IPS-20b (cell line): ENCODE data around the gene ZNF439.
A peak's percentile ranks its signal among the peaks of the same experiment; 100 is the strongest.
"Not testable (repeated sequence)": the region's sequence is repeated elsewhere in the genome, so short reads cannot be mapped to it uniquely, and the experiment has no call there.

Experiments used
- H3K27ac ChIP-seq: one replicate; pipeline ENCODE4 v1.5.1; 2013; ENCODE audit warnings: low read length
- H3K27me3 ChIP-seq: 2 replicates; pipeline ENCODE4 v1.6.1; 2013; ENCODE audit warnings: mild to moderate bottlenecking, low read length, inconsistent platforms; ENCODE audit not compliant: insufficient read depth
- H3K36me3 ChIP-seq: 2 replicates; pipeline ENCODE4 v1.6.1; 2013; ENCODE audit warnings: low read depth, mild to moderate bottlenecking, inconsistent platforms, low read length, moderate library complexity; ENCODE audit not compliant: insufficient read depth
- H3K4me1 ChIP-seq: 2 replicates; pipeline ENCODE4 v1.6.1; 2013; ENCODE audit warnings: mild to moderate bottlenecking, control low read depth, inconsistent platforms, low read length, moderate library complexity; ENCODE audit not compliant: insufficient read depth
- H3K4me3 ChIP-seq: 2 replicates; pipeline ENCODE4 v1.5.1; 2013; ENCODE audit warnings: mild to moderate bottlenecking, low read length, inconsistent platforms
- H3K9ac ChIP-seq: 2 replicates; pipeline ENCODE4 v1.6.1; 2013; ENCODE audit warnings: low read depth, mild to moderate bottlenecking, inconsistent platforms, low read length, moderate library complexity
- H3K9me3 ChIP-seq: 2 replicates; pipeline ENCODE4 v1.6.1; 2013; ENCODE audit warnings: mild to moderate bottlenecking, low read depth, low read length, inconsistent platforms; ENCODE audit not compliant: insufficient read depth

The ZNF439 gene

GRCh38 chr19:11848594-11849469 is at the start of gene ZNF439:
Gene ZNF439 (plus strand): TSS chr19:11848726. CDS start chr19:11848868, 142 bp downstream.
- H3K27me3 ChIP-seq, result no peaks in the 10 kb centered on the region
- H3K27ac ChIP-seq, result no peak within 1 kb of the TSS
- H3K36me3 ChIP-seq, result no peaks in the 10 kb centered on the region
- H3K9me3 ChIP-seq, result peaks cover 9% of the 10 kb centered on the region
- no peak within 1 kb of the TSS for H3K9ac ChIP-seq
- no peaks in the 10 kb centered on the region for H3K4me1 ChIP-seq
- no peak within 1 kb of the TSS for H3K4me3 ChIP-seq

- no peak overlapping the region for H3K27ac ChIP-seq
- no peaks in the 10 kb centered on the region for H3K4me1 ChIP-seq
- H3K4me3 ChIP-seq, result no peak overlapping the region
- no peak overlapping the region for H3K9ac ChIP-seq
- no peaks in the 10 kb centered on the region for H3K27me3 ChIP-seq
- peaks cover 54% of the 10 kb centered on the region for H3K9me3 ChIP-seq
- H3K36me3 ChIP-seq, result 0 out of 2 replicates have a peak, but pooled peaks cover 3% of the 10 kb centered on the region
These were observed 42.0 kb upstream of the ZNF439 start for GRCh38 chr19:11806354-11807098.

- H3K27ac ChIP-seq, result no peak overlapping the region
- H3K36me3 ChIP-seq, result 0 out of 2 replicates have a peak, but pooled peaks cover 3% of the 10 kb centered on the region
These were observed 41.5 kb upstream of the ZNF439 start for GRCh38 chr19:11807099-11807380.

GRCh38 chr19:11813703-11814028 is 34.9 kb upstream of the ZNF439 start:
- no peaks in the 10 kb centered on the region for H3K4me1 ChIP-seq
- peak overlapping the region; percentile 4; the same call in 1 of the 2 replicates for H3K9ac ChIP-seq
- peaks cover 3% of the 10 kb centered on the region for H3K9me3 ChIP-seq
- peak overlapping the region; percentile 85 for H3K4me3 ChIP-seq
- H3K27ac ChIP-seq, result no peak overlapping the region
- peaks cover 27% of the 10 kb centered on the region for H3K27me3 ChIP-seq
- H3K36me3 ChIP-seq, result no peaks in the 10 kb centered on the region

More at GRCh38 chr19:11807099-11807380, 41.5 kb upstream of the ZNF439 start:
- H3K4me3 ChIP-seq, result no peak overlapping the region
- peaks cover 2% of the 10 kb centered on the region; the same call in 1 of the 2 replicates for H3K27me3 ChIP-seq
- H3K9ac ChIP-seq, result no peak overlapping the region
- peaks cover 54% of the 10 kb centered on the region for H3K9me3 ChIP-seq
- no peaks in the 10 kb centered on the region for H3K4me1 ChIP-seq

GRCh38 chr19:11814029-11814699 is 34.4 kb upstream of the ZNF439 start, which contains the start of gene ZNF440:
Gene ZNF440 (plus strand): TSS chr19:11814273. CDS start chr19:11814448, 175 bp downstream.
- H3K4me1 ChIP-seq, result no peaks in the 10 kb centered on the region
- peak within 1 kb of the TSS; percentile 85 for H3K4me3 ChIP-seq
- H3K9ac ChIP-seq, result peak within 1 kb of the TSS; percentile 68; the same call in 1 of the 2 replicates
- no peaks in the 10 kb centered on the region for H3K36me3 ChIP-seq
- no peaks in the 10 kb centered on the region for H3K9me3 ChIP-seq
- no peak within 1 kb of the TSS for H3K27ac ChIP-seq
- peaks cover 27% of the 10 kb centered on the region for H3K27me3 ChIP-seq

- no peaks in the 10 kb centered on the region for H3K9me3 ChIP-seq
- peak overlapping the region; percentile 68; the same call in 1 of the 2 replicates for H3K9ac ChIP-seq
- H3K36me3 ChIP-seq, result no peaks in the 10 kb centered on the region
- H3K4me3 ChIP-seq, result peak overlapping the region; percentile 85
- H3K4me1 ChIP-seq, result no peaks in the 10 kb centered on the region
- H3K27ac ChIP-seq, result no peak overlapping the region
- peaks cover 27% of the 10 kb centered on the region for H3K27me3 ChIP-seq
These were observed 33.9 kb upstream of the ZNF439 start for GRCh38 chr19:11814700-11815035.

GRCh38 chr19:11821474-11822109 is 26.9 kb upstream of the ZNF439 start:
- Histone ChIP-seq H3K9me3 (no peaks in the 10 kb centered on the region), H3K9ac (no peak overlapping the region), H3K36me3 (no peaks in the 10 kb centered on the region), H3K27ac (no peak overlapping the region), H3K27me3 (no peaks in the 10 kb centered on the region), H3K4me3 (no peak overlapping the region), H3K4me1 (no peaks in the 10 kb centered on the region)

GRCh38 chr19:11828957-11829876 is 19.3 kb upstream of the ZNF439 start:
- H3K4me3 ChIP-seq, H3K27me3 ChIP-seq, H3K4me1 ChIP-seq, H3K9ac ChIP-seq, H3K27ac ChIP-seq: not testable (repeated sequence)
- H3K9me3 ChIP-seq, result peaks cover 49% of the 10 kb centered on the region
- H3K36me3 ChIP-seq, result peaks cover 33% of the 10 kb centered on the region

- H3K27me3 ChIP-seq, result no peaks in the 10 kb centered on the region
- no peak overlapping the region for H3K9ac ChIP-seq
- no peaks in the 10 kb centered on the region for H3K4me1 ChIP-seq
- H3K4me3 ChIP-seq, result peak overlapping the region; percentile 30; the same call in 1 of the 2 replicates
- H3K27ac ChIP-seq, result no peak overlapping the region
- peaks cover 33% of the 10 kb centered on the region for H3K36me3 ChIP-seq
- peaks cover 62% of the 10 kb centered on the region for H3K9me3 ChIP-seq
These were observed 16.1 kb upstream of the ZNF439 start for GRCh38 chr19:11832253-11832912.

GRCh38 chr19:11833541-11833940 is 15.0 kb upstream of the ZNF439 start:
- H3K4me3 ChIP-seq, result no peak overlapping the region
- peaks cover 33% of the 10 kb centered on the region for H3K36me3 ChIP-seq

More at GRCh38 chr19:11833541-11833940, 15.0 kb upstream of the ZNF439 start:
- Histone ChIP-seq H3K9ac (no peak overlapping the region), H3K4me1 (no peaks in the 10 kb centered on the region), H3K27ac (no peak overlapping the region), H3K9me3 (peaks cover 71% of the 10 kb centered on the region), H3K27me3 (no peaks in the 10 kb centered on the region)
